ENCODE measurements around the gene IL4I1. TPM values are rescaled to one million over a fixed set of nuclear protein-coding genes. Genes with fewer than 3 reads are reported as not detected.
A peak's percentile ranks its signal among the peaks of the same experiment; 100 is the strongest.

IL4I1 gene
- total RNA-seq, 1 donor from 2014 or later: 0.24 TPM

GRCh38 chr19:49847731-49848696 is 48.7 kb downstream of the IL4I1 start:
- Mint-ChIP-seq H3K9me3 (ENCODE audit: low read depth) (peaks cover 6% of the 10 kb centered on the region), H3K4me1 (ENCODE audit: low read depth) (peaks cover 23% of the 10 kb centered on the region), H3K4me3 (ENCODE audit: low read depth) (no peak overlapping the region), H3K27me3 (no peaks in the 10 kb centered on the region), H3K27ac (peak overlapping the region; percentile 20), H3K36me3 (ENCODE audit: insufficient read depth) (peaks cover 19% of the 10 kb centered on the region)
- no peak for DNase-seq (ENCODE audit: low spot score, unreplicated experiment)
- no peak for TF ChIP-seq CTCF (IDR thresholded peaks at IDR 0.05; ENCODE audit: unreplicated experiment)

GRCh38 chr19:49846408-49846807 is 50.3 kb downstream of the IL4I1 start:
- no peak overlapping the region for H3K4me3 Mint-ChIP-seq (ENCODE audit: low read depth)
- peaks cover 17% of the 10 kb centered on the region for H3K36me3 Mint-ChIP-seq (ENCODE audit: insufficient read depth)
- H3K9me3 Mint-ChIP-seq (ENCODE audit: low read depth): peaks cover 6% of the 10 kb centered on the region
- H3K4me1 Mint-ChIP-seq (ENCODE audit: low read depth): peaks cover 13% of the 10 kb centered on the region
- TF ChIP-seq CTCF (IDR thresholded peaks at IDR 0.05; ENCODE audit: unreplicated experiment): no peak
- DNase-seq (ENCODE audit: low spot score, unreplicated experiment): no peak
- H3K27ac Mint-ChIP-seq: peak overlapping the region; percentile 79
- H3K27me3 Mint-ChIP-seq: no peaks in the 10 kb centered on the region

GRCh38 chr19:49845414-49845813 is 51.3 kb downstream of the IL4I1 start:
- no peak overlapping the region for H3K4me3 Mint-ChIP-seq (ENCODE audit: low read depth)
- DNase-seq (ENCODE audit: low spot score, unreplicated experiment): no peak
- H3K27ac Mint-ChIP-seq: no peak overlapping the region
- peaks cover 20% of the 10 kb centered on the region for H3K36me3 Mint-ChIP-seq (ENCODE audit: insufficient read depth)
- peaks cover 6% of the 10 kb centered on the region for H3K9me3 Mint-ChIP-seq (ENCODE audit: low read depth)
- peaks cover 13% of the 10 kb centered on the region for H3K4me1 Mint-ChIP-seq (ENCODE audit: low read depth)
- no peak for TF ChIP-seq CTCF (IDR thresholded peaks at IDR 0.05; ENCODE audit: unreplicated experiment)
- H3K27me3 Mint-ChIP-seq: no peaks in the 10 kb centered on the region

- no peak for DNase-seq (ENCODE audit: low spot score, unreplicated experiment)
- Mint-ChIP-seq H3K4me3 (ENCODE audit: low read depth) (no peak overlapping the region), H3K9me3 (ENCODE audit: low read depth) (peaks cover 3% of the 10 kb centered on the region), H3K4me1 (ENCODE audit: low read depth) (peaks cover 8% of the 10 kb centered on the region), H3K27me3 (no peaks in the 10 kb centered on the region), H3K36me3 (ENCODE audit: insufficient read depth) (peaks cover 23% of the 10 kb centered on the region), H3K27ac (no peak overlapping the region)
- no peak for TF ChIP-seq CTCF (IDR thresholded peaks at IDR 0.05; ENCODE audit: unreplicated experiment)
Measured at GRCh38 chr19:49844138-49845095, 52.3 kb downstream of the IL4I1 start.

- no peak overlapping the region for H3K4me3 Mint-ChIP-seq (ENCODE audit: low read depth)
- no peak overlapping the region for H3K27ac Mint-ChIP-seq
- no peak for DNase-seq (ENCODE audit: low spot score, unreplicated experiment)
- TF ChIP-seq CTCF (IDR thresholded peaks at IDR 0.05; ENCODE audit: unreplicated experiment): no peak
- H3K36me3 Mint-ChIP-seq (ENCODE audit: insufficient read depth): peaks cover 29% of the 10 kb centered on the region
- H3K4me1 Mint-ChIP-seq (ENCODE audit: low read depth): peaks cover 8% of the 10 kb centered on the region
- no peaks in the 10 kb centered on the region for H3K27me3 Mint-ChIP-seq
- H3K9me3 Mint-ChIP-seq (ENCODE audit: low read depth): no peaks in the 10 kb centered on the region
Measured at GRCh38 chr19:49843265-49843664, 53.4 kb downstream of the IL4I1 start.
